NCI-H748 (cell line): ENCODE results near the gene PRSS38.

Experiments
- DNase-seq: peaks from one replicate; lab custom pipeline; 2025; ENCODE audit not compliant: unreplicated experiment; lab: John Stamatoyannopoulos, UW

PRSS38 gene

DNA sequence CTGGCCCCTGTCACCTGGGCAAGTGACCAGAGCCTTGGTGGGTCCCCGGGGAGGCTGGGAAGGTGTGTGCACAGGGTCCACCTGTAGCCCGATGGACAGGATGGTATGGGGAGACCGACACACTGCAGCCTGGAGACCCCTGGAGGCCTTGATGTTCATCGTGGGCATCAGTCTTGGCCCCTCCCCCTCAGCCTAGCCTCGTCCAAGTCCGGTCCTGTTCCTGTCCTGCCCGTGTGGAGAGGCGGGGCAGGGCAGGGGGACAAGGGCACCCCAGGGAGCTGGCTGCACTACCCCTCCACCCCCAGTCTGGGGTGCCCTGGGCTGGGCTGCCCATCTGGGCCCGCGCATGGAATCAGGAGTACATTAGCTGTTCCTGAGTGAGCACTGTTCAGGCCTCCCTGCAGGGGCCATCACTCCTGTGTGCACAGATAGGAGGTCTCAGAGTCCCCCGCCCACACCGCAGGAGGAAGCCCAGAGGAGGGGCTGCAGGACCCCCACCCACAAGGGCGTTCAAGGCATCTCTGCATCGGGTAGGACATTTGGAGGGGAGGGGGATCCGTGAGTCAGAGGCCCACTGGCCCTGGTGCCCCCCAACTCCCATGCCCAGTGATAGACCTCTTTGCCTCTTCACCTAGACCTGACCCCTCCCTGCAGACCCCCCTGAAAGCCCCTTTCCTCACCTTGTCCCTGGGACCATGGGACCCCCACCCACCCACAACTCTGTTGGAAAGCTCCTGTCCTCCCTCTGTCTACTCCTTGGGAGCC lies 69.1 kb downstream of the PRSS38 start:
- no peak for DNase-seq

DNA sequence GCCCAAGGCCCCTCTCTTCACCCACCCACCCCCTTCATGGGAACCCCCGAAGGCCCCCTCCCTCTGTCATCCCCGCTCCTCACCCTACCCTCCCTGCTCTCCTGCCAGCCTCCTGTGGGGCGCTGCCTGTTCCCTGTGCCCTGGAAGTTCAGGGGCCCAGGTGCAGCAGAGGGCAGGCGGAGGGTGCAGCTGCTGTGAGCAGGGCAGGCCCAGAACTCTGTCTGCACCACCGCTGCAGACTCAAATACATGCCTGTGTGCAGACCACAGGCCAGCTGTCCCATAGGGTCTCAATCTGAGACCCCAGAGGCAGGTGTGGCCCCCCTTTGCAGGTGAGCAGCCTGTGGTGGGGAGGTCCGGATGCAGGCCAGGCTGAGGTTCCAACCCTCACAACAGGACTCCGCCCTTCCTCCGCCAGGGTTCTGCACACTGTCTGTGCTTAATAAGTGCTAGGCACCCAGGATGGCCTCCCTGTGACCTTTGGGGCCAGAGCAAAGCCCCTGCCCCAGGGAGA lies 69.7 kb downstream of the PRSS38 start:
- DNase-seq, result no peak

DNA sequence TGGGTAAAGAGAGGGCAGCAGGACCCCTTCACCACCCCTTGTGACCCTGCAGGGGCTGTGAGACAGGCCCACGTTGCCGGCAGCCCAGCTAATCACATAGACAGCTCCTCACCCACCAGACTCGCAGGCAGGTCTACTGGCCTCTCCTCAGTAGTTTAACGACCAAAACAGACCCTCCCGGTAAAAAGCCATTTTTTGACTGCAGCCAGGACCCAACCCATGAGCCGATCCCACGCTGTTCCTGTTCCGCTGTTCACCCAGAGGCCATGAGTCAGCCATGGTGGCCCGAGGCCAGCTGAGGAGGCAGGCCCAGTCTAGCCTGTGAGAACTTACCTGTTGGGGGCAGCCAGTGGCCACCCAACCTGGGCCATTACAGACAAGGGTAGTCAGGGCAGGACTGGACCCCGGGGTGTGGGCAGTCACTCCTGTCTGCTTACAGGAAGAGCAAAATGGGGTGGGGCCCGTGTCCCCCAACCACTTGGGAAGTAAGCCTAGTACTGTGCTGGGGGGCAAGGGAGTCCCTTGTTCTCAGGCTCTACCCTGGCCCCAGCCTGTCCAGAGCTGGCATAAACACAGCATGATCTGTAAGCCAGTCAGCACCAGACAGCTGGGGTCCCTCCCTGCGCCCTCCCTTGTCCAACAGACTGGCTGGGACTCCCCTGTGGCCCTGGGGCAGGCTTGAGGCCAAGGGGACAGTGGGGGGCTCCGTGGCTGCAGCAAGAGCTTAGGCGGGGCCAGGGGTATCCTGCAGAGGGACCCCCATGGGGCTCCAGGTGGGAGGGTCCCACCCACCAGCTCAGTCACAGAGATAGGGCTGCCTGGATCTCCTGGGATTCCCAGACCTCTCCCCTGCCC lies 70.4 kb downstream of the PRSS38 start:
- DNase-seq, result no peak

DNA sequence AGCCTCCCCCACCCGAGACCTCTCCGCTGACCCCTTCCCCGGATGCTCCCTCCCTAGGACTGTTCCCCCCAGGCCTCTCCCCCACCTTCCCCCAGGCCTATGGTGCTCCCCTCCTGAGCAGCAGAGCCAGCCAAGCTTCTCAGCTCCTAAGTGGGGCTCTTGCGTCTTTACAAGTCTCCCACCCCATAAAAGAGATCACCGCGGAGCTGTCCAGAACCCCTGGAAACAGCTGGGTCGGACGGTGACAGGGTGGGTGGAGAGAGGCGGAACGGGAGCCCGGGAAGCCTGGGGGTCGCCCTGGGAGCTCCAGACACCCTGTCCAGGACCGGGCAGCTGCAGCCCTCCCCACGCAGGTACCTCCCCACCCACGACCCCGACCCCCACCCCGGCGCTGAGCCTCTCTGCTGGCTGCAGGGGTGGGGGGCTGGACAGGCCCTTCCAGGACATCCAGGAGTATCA lies 71.1 kb downstream of the PRSS38 start:
- DNase-seq, result no peak

DNA sequence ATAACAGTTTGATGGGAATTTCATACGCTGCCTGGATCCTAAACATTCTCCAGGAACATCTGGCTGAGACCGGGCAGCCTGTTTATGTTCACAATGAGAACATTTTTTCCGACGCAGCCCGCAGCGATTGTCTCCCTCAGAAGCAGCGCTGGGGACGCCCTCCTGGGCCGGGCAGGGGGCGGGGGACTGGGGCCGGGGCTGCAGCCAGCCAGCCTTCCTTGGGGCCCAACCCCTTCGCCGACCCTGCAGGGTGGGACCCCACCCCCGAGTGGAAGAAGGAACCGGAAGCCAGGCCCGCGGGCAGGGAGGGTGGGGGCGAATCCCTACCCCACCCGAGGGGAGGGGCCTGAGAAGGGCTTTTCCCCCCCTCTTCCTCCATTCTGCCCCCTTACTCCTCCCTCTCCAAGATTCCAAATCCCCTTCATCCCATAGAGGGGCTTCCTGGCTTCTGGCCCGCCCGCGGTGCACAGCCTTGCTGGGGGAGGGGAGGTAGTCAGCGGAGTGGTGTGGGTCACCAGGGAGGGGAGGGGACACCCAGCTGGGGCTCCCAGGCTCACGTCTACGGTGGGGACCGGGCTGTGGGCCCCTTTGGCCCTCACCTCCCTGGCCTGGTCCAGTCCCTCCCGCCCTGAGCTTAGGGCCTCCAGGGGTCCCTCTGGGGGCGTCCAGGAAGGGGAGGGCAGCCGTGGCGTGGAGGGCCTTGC lies 71.7 kb downstream of the PRSS38 start:
- DNase-seq, result no peak

DNA sequence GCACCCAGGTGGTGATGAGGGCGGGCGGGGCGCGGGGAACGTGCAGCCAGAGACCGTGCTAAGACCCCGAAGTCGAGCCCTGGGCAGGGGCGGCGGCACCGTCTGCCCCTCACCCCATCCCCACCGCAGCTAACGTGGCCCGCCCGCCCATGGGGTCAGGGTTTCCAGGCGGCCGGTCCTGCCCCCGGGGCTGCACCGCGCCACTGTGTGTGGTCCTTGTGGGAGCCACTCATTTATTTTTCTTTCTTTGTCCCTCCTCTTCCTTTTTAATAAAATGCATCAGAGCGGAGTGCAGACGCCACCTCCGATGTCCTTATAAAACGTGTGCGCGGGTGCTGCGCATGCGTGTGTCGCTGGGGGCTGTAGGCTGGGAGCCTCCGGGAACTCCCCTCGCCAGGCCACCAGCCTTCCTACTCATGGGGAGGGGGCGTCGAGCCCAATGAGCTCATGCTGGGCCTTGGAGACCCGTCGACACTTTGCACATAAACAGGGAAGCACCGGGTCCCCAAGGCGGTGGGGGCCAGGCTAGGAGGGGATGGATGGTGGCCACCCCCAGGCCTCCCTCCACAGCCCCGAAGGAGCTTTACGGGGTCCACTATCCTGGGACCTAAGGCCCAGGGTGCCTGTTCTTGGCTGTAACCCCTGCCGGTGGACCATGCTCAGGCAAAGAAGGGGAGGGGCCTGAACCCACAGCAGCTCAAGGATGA lies 72.4 kb downstream of the PRSS38 start:
- DNase-seq, result no peak

DNA sequence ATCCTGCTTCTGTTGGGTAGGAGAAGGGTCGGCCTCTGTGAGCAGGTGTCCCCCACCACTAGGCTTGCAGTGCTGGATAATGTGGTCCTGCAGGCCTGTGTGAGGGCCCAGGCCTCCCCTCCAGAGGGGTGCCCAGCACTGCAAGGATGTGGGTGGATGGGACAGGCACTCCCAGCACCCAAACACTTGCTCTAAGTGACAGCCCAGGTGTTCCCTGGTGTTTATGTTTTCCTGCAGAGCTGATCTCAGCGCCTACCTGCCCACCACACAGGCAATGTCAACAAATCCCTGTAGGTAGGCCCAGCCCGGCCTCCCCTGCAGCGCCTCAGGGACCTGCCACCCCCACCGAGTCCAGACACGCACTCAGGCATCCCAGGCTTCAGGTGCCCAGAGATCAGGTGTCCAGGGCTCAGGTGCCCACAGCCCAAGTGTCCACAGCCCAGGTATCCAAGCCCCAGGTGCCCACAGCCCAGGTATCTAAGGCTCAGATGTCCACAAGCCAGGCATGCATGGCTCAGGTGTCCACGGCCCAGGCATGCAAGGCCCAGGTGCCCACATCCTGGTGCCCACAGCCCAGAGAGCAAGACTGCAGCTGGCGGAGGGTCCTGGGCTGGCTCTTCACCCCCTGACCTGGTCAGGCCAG lies 73.0 kb downstream of the PRSS38 start:
- no peak for DNase-seq

DNA sequence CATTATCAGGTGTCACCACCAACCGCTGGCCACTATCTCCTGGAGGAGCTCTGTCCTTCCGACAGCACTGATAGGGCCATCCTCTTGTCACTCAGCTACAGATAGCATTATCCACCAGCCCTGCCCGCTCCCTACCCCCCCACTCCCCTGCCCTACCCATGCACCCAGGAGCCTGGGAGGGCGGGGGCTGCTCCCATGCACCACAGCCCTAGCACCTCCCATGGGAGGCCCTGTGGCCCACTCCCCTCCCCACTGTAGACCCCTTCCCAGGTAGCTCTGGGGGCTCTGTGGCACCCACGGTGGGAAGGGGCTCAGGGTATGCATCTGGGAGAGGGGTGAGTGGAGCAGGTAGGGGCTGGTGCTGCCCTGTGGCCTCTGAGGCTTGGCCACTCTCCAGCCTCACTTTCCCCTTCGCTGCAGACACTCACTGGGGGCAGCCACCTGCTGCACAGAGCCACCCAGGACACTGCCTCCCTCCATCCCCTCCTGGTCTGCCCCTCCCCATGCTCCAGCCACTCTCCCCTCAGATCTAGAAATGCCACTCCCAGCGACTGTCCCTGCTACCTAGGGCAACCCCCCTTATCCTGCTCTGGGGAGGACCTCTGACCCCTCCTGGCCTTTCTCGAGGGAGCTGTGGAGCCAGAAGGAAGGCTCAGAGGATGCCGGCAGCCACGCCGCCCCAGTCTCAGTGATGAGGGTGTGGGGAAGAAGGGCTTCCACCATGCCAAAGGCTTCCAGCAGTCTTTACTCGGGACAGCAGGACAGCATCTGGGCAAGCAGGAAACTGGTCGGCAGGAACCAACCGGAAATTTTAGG lies 73.8 kb downstream of the PRSS38 start:
- DNase-seq, result no peak

DNA sequence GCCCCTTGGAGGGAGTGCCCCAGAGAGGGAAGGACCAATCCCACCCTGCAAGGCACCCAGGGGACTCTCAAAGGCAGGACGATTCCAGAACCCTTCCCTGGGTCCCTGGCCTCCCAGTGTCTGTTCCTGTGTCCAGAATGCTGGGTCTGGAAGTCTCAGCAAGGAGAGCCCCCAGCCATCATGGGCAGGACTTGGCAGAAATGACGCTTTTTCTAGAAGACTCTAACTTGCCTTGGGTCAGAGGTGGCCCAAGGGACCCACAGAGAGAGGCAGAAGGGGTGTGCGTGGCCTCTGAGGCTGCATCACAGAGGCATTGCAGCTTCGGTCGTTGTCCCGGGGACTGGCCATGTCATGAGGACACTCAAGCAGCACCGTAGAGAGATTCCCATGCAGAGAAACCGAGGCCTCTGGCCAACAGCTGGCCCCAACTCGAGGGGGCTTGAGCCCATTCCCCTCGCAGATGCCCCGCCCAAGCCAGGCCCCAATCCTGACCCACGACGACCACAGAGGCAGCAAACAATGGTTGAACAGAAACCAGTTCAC lies 74.5 kb downstream of the PRSS38 start:
- no peak for DNase-seq

DNA sequence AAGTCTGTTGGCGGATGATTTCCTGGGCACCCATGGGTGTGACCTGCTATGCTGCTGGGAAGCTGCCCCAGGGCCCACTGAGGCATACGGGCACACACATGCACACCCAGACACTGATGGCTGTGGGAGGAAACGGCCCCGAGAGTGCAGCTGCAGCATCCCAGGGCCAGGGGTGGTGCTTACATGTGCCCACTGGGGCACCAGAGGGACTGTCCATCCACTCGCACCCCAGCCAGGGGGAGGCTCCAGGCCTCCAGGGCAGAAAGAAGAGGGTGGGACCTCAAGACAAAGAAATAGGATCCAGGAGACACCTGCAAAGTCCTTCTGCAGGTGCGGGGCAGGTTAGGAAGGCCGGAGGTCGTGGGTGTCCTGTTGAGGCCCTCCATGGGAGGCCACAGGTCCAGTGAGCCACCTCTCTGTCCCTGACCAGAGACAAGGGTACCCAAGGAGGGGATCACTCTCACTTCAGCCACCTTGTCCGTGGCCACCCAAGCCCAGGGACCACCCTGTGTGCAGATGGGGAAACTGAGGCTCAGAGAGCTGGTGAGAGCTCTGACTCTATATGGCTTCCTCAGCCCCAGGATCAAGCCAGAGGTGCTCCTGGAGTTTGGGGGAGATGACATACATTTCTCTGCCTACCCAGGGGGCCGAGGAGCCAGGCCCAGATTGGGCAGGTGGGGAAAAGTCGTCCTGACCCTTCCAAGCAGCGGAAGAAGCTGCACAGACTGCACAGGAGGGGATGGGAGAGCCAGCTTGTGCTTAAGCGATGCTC lies 75.2 kb downstream of the PRSS38 start:
- DNase-seq, result no peak

DNA sequence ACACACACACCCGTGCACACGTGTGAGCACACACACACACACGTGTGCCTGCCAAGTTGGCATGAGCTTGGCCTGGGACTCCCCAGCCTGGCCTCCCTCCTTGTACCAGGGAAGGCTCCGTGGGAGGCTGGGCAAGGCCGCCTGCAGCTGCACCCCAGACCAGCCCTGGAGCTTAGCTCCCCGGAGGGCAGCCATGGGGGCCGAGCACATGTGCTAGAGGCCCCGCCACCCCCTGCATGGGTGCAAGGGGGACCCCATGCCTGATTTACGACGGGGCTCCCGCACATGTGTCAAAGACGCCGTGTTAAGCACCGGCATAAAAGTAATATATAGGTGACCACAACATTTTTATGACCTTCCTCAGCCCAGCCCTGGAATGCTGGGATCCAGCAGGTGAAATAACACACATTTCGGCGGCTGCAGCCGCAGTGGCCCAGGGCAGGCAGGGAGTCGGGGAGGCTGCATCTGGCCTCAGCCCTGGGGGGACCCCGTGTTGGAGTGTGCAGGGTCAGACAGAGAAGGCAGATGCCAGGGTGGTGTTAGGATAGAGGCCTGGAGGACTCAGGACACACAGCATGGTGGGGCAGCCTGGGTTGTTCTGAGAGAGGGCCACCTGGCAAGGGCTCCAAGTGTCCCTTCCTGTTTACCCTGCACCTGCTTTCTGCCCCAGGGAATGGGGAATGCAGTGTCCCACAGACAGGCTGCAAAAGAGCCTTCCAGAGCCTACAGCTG lies 75.9 kb downstream of the PRSS38 start:
- no peak for DNase-seq

DNA sequence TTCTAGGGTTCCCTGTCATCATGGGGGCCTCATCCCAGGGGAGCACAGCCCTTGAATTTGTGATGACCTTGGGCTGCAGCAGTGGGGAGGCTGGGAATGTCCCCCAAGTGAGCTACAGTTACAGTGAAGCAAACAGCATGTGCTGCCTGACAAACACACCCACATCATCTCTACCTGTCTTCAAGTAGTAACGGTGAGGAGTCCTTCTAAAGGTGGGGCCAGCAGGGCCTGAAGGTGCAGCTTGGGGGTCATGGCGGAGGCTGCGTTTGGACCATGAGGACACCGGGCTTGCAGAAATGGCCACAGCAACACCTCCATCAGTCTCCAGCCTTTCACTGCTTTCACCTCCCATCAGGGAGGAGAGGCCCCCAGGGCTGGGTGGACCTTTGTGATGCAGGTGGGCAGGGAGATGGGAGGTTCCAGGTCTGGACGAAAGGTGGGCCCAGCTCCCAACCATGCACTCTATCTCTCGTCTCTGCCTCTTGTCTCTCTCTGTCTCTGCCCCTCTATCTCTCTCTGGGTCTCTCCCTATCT lies 76.5 kb downstream of the PRSS38 start:
- no peak for DNase-seq

DNA sequence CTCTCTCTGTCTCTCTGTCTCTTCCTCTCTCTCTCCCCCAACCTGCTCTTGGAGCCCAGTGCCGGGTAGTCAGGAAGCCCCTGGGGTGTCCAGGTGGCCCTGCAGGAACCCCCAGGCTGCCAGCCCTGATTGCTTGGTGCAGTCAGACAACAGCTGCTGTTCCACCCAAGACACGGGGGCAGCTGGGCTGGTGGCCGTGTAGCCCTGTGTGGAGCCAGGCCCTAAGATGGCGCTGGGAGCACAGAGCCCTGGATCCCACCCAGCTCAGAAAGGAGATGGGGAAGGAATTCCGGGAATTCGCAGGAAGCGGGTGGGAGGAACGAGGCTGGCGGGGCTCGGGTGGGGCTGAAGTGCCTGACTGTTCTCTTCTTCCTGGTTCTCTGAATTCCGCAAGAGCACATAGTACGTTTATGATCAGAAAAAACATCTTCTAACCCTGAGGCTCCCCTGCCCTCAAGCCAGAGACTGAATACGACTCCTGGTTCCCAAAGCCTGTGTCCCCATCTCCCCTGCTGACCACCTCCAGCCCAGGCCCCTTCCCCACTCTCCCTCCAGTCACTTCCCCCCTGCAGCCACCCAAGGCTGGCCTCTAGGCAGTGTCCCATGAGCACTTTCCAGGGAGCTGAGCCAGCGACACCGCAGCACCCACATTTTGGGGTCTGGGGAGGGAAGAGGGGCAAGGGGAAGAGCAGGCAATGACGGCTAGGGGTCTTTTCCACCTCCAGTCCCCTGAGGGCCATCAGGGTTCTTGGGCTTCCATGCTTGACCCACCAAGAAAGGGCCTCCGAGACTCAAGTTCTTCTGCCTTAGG lies 77.2 kb downstream of the PRSS38 start:
- no peak for DNase-seq

DNA sequence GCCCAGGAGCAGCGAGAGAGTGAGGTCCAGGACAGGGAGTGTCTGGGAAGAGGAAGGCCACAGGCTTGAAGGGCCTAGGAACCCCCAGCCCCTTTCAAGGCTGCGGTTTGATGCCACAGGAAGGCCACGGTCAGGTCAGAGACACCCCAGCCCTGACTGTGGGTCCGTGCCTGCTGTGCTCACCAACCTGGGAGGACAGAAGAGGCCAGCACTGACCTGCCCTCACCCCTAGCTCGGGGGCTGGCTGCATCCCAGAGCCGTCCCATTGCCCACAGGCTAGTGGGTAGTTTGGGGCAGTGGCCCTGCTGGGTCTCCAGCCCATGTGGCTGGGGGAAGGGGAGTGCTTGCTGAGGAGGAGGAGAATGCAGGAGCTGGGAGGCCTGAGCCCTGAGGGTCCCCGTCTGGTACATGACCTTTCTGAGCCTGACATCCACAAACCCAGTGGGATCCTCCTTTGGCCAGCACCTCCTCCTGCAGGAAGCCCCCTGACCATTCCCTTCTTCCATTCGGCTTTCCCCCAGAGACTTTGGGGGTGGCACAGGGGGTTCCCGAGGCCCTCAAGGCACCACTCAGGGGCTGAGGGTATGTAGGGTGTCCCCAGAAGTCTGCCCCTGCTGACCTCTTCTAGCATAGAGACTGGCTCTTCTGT lies 77.9 kb downstream of the PRSS38 start:
- DNase-seq, result no peak

DNA sequence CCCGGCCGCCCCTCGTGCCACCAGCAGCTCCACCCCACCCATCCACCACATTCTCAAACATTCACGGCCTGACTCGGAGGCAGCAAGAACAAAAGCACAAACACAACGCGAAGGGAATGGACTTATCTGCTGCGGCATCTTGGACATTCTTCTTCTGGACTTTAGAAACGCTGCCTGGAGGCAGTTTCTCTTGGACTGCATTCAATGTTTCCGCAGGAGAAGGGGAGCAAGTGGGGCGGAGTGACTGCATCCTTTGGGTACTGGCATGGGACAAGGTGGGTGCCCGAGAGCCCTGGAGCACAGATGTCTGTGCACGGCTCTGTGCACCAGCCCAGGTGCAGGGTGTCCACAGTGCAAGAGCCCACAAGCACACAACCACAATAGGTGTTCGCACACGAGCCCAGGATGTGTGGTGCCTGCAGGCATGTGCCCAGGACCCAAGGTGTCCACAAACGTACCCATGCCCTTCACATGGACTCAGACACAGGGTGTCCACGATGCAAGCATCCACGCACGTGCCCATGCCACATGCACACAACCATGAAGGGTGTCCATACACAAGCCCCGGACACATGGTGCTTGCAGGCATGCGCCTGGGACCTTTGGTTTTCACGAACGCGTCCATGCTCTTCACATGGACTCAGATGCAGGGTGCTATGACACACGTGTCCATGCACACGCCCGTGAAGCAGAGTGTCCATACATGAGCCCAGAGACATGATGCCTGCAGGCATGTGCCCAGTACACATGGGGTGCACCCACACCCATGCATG lies 78.7 kb downstream of the PRSS38 start:
- DNase-seq, result no peak
